H1 (cell line): Measurements from ENCODE around the gene DIP2C. TPM values are rescaled to one million over a fixed set of nuclear protein-coding genes. Genes with fewer than 3 reads are reported as not detected.

Experiments used
- CTCF ChIA-PET: fragments of 300-600 bp; sonication (Branson Sonifier 250); formaldehyde crosslinking; loops from one replicate; lab custom pipeline; 2021; ENCODE audit not compliant: partially characterized antibody; lab: Charles Lee
- POLR2A ChIA-PET: fragments of 300-600 bp; sonication (Branson Sonifier 250); formaldehyde crosslinking; loops from one replicate; lab custom pipeline; 2021; ENCODE audit warnings: inconsistent platforms; ENCODE audit not compliant: partially characterized antibody; lab: Charles Lee
- DNase-seq, 2 experiments: peaks; one replicate each; pipeline versions ENCODE4 v3.0.0 to v3.0.0-alpha.2; 2010 to 2022; ENCODE audit warnings: low spot score in 2 of 2, low read depth in 1 of 2, mixed read lengths in 1 of 2
- FAIRE-seq: peaks from 2 replicates; lab custom pipeline; 2011; peaks lifted over from hg19 to GRCh38; lab: Jason Lieb, UNC
- H2AFZ ChIP-seq: 2 replicates; pipeline ENCODE4 v1.8.1; 2012; ENCODE audit warnings: low read length, inconsistent platforms
- H2AK5ac ChIP-seq: 2 replicates; pipeline ENCODE4 v1.6.1; 2013; ENCODE audit warnings: low read depth, low read length
- H2BK120ac ChIP-seq: replicated peaks from 2 replicates; pipeline ENCODE3; 2013; ENCODE audit warnings: low read depth, low read length, inconsistent platforms
- H2BK12ac ChIP-seq: 2 replicates; pipeline ENCODE4 v1.6.1; 2013; ENCODE audit warnings: low read depth, low read length
- H2BK15ac ChIP-seq: 2 replicates; pipeline ENCODE4 v1.6.1; 2013; ENCODE audit warnings: low read length
- H2BK20ac ChIP-seq: 2 replicates; pipeline ENCODE4 v1.6.1; 2013; ENCODE audit warnings: low read length
- H2BK5ac ChIP-seq: 2 replicates; pipeline ENCODE4 v1.6.1; 2013; ENCODE audit warnings: low read depth, low read length
- H3K14ac ChIP-seq: 2 replicates; pipeline ENCODE4 v1.6.1; 2013; ENCODE audit warnings: inconsistent platforms; ENCODE audit not compliant: insufficient read length
- H3K18ac ChIP-seq: 2 replicates; pipeline ENCODE4 v1.6.1; 2013; ENCODE audit warnings: low read length; ENCODE audit errors: extremely low read depth
- H3K23ac ChIP-seq: 2 replicates; pipeline ENCODE4 v1.6.1; 2013; ENCODE audit warnings: inconsistent platforms; ENCODE audit not compliant: insufficient read length
- H3K23me2 ChIP-seq: 2 replicates; pipeline ENCODE4 v1.6.1; 2013; ENCODE audit warnings: low read depth, low read length
- H3K27ac ChIP-seq: 2 replicates; pipeline ENCODE4 v1.6.1; 2011; ENCODE audit warnings: low read depth, low read length, inconsistent platforms
- H3K27me3 ChIP-seq, 4 experiments: replicated peaks in 1 of 4; 1 replicate in 1 of 4; 2 replicates in 3 of 4; pipeline versions ENCODE4 v1.6.1 to v1.8.1; 2011 to 2013; ENCODE audit warnings: low read length in 3 of 4, mild to moderate bottlenecking in 3 of 4, inconsistent platforms in 2 of 4, mixed read lengths in 2 of 4, moderate library complexity in 1 of 4; ENCODE audit not compliant: control insufficient read depth in 3 of 4, insufficient read depth in 3 of 4; ENCODE audit errors: extremely low read depth in 1 of 4
- H3K36me3 ChIP-seq, 4 experiments: 2 replicates each; pipeline versions ENCODE4 v1.6.1 to v1.8.1; 2011 to 2013; ENCODE audit warnings: mild to moderate bottlenecking in 4 of 4, low read length in 3 of 4, moderate library complexity in 2 of 4, control low read depth in 1 of 4, inconsistent platforms in 1 of 4; ENCODE audit not compliant: insufficient read depth in 4 of 4, control insufficient read depth in 2 of 4
- H3K4ac ChIP-seq: replicated peaks from 2 replicates; pipeline ENCODE3; 2013; ENCODE audit warnings: low read length, low read depth, mixed read lengths, inconsistent platforms; ENCODE audit not compliant: insufficient read length
- H3K4me1 ChIP-seq, 4 experiments: replicated peaks in 1 of 4; 1 replicate in 1 of 4; 2 replicates in 3 of 4; pipeline versions ENCODE4 v1.6.1 to v1.8.1; 2011 to 2013; ENCODE audit warnings: low read length in 3 of 4, inconsistent platforms in 2 of 4, mixed read lengths in 1 of 4; ENCODE audit not compliant: insufficient read depth in 4 of 4, control insufficient read depth in 3 of 4
- H3K4me2 ChIP-seq, 2 experiments: 2 replicates each; pipeline versions ENCODE4 v1.6.1 to v1.8.1; 2011 to 2013; ENCODE audit warnings: low read depth in 2 of 2, low read length in 2 of 2, control low read depth in 1 of 2, inconsistent platforms in 1 of 2, mild to moderate bottlenecking in 1 of 2; ENCODE audit not compliant: insufficient read depth in 1 of 2
- H3K4me3 ChIP-seq, 4 experiments: fragments of 200-600, 300-600 bp in 1 of 4; sonication (generic), shearing (Covaris generic), sonication (Bioruptor Twin) in 1 of 4; 2 replicates each; pipeline versions ENCODE4 v1.5.1 to v1.8.1; 2011 to 2016; ENCODE audit warnings: low read length in 4 of 4, low read depth in 3 of 4, control low read depth in 2 of 4, inconsistent platforms in 2 of 4, mild to moderate bottlenecking in 2 of 4, mixed read lengths in 1 of 4, moderate library complexity in 1 of 4; ENCODE audit not compliant: insufficient read depth in 2 of 4; ENCODE audit errors: extremely low read depth in 1 of 4
- H3K56ac ChIP-seq: replicated peaks from 2 replicates; pipeline ENCODE3; 2013; ENCODE audit warnings: low read depth, mild to moderate bottlenecking, mixed read lengths, low read length, inconsistent platforms; ENCODE audit not compliant: insufficient read length
- H3K79me1 ChIP-seq: 2 replicates; pipeline ENCODE4 v1.6.1; 2013; ENCODE audit warnings: low read depth, low read length, control low read depth
- H3K79me2 ChIP-seq, 2 experiments: 2 replicates each; pipeline versions ENCODE4 v1.6.1 to v1.8.1; 2012 to 2013; ENCODE audit warnings: low read length in 2 of 2, mild to moderate bottlenecking in 2 of 2, inconsistent platforms in 1 of 2; ENCODE audit not compliant: insufficient read depth in 2 of 2, control insufficient read depth in 1 of 2
- H3K9ac ChIP-seq, 4 experiments: replicated peaks in 1 of 4; 1 replicate in 1 of 4; 2 replicates in 3 of 4; pipeline versions ENCODE4 v1.6.1 to v1.8.1; 2011 to 2013; ENCODE audit warnings: low read depth in 3 of 4, low read length in 3 of 4, control low read depth in 2 of 4, mild to moderate bottlenecking in 2 of 4, moderate library complexity in 2 of 4, inconsistent platforms in 1 of 4; ENCODE audit errors: extremely low read depth in 1 of 4
- H3K9me3 ChIP-seq, 2 experiments: 2 replicates each; pipeline versions ENCODE4 v1.6.1 to v1.8.1; 2012 to 2013; ENCODE audit warnings: mild to moderate bottlenecking in 2 of 2, moderate library complexity in 2 of 2, control low read depth in 1 of 2, inconsistent platforms in 1 of 2, low read depth in 1 of 2, low read length in 1 of 2, mixed read lengths in 1 of 2; ENCODE audit not compliant: insufficient read depth in 2 of 2
- H4K20me1 ChIP-seq, 2 experiments: replicated peaks in 1 of 2; 2 replicates each; pipeline versions ENCODE3 to v1.8.1; 2011 to 2013; ENCODE audit warnings: inconsistent platforms in 2 of 2, low read length in 2 of 2, mild to moderate bottlenecking in 1 of 2; ENCODE audit not compliant: insufficient read depth in 2 of 2, control insufficient read depth in 1 of 2
- H4K5ac ChIP-seq: 2 replicates; pipeline ENCODE4 v1.6.1; 2013; ENCODE audit warnings: low read length, low read depth, mixed read lengths, inconsistent platforms; ENCODE audit not compliant: insufficient read length
- H4K8ac ChIP-seq: 2 replicates; pipeline ENCODE4 v1.8.0; 2013; ENCODE audit warnings: mild to moderate bottlenecking, moderate library complexity, low read length, inconsistent platforms; ENCODE audit not compliant: insufficient read depth; ENCODE audit errors: extremely low read depth
- H4K91ac ChIP-seq: replicated peaks from 2 replicates; pipeline ENCODE3; 2013; ENCODE audit warnings: low read length, mixed read lengths, inconsistent platforms; ENCODE audit not compliant: insufficient read length
- ASH2L ChIP-seq: fragments of 200-600, 300-600 bp; sonication (generic); IDR thresholded peaks from one replicate; pipeline ENCODE4 v1.7.1; 2017; ENCODE audit warnings: low read length
- CHD1 ChIP-seq: IDR thresholded peaks from 2 replicates; pipeline ENCODE4 v1.6.1; 2012; ENCODE audit warnings: low read depth, low read length, improper control_type of control experiment
- GTF2F1 ChIP-seq: IDR thresholded peaks from 2 replicates; pipeline ENCODE4 v1.6.1; 2012; ENCODE audit warnings: low read depth, low read length, improper control_type of control experiment, borderline replicate concordance
- KDM1A ChIP-seq: fragments of 200-600, 300-600 bp; sonication (generic); IDR thresholded peaks from 2 replicates; pipeline ENCODE4 v1.7.1; 2016; ENCODE audit warnings: mild to moderate bottlenecking, low read length, borderline replicate concordance
- POU5F1 ChIP-seq: IDR thresholded peaks from 2 replicates; pipeline ENCODE4 v1.6.1; 2011; ENCODE audit warnings: low read depth, mild to moderate bottlenecking, low read length, moderate library complexity
- RAD21 ChIP-seq, 2 experiments: IDR thresholded peaks in 1 of 2; conservative IDR thresholded peaks in 1 of 2; 2 replicates each; pipeline ENCODE4 v1.6.1; 2011; ENCODE audit warnings: low read depth in 2 of 2, low read length in 2 of 2, improper control_type of control experiment in 1 of 2, inconsistent platforms in 1 of 2, mild to moderate bottlenecking in 1 of 2, moderate library complexity in 1 of 2
- RXRA ChIP-seq: IDR thresholded peaks from 2 replicates; pipeline ENCODE4 v1.6.1; 2011; ENCODE audit warnings: low read depth, mild to moderate bottlenecking, low read length, moderate library complexity; ENCODE audit not compliant: insufficient read depth
- SIN3A ChIP-seq, 2 experiments: IDR thresholded peaks in 1 of 2; conservative IDR thresholded peaks in 1 of 2; 2 replicates each; pipeline ENCODE4 v1.6.1; 2011 to 2012; ENCODE audit warnings: low read length in 2 of 2, improper control_type of control experiment in 1 of 2, low read depth in 1 of 2, mild to moderate bottlenecking in 1 of 2
- SIRT6 ChIP-seq: IDR thresholded peaks from one replicate; pipeline ENCODE4 v1.7.1; 2012; ENCODE audit warnings: low read length, inconsistent platforms
- TEAD4 ChIP-seq: IDR thresholded peaks from 2 replicates; pipeline ENCODE4 v1.6.1; 2012; ENCODE audit warnings: low read depth, low read length, inconsistent platforms, mixed read lengths
- WGBS, 2 experiments: shearing (Covaris generic) in 1 of 2; methylation state at CpG; one replicate each; pipeline versions ENCODE4 v1.1.6 to v1.1.7; 2013 to 2015; ENCODE audit warnings: low lambda C conversion rate in 2 of 2, mixed read lengths in 2 of 2, inconsistent platforms in 1 of 2, low coverage in 1 of 2, missing lambda C conversion rate in 1 of 2; ENCODE audit not compliant: insufficient replicate concordance in 2 of 2, insufficient coverage in 1 of 2, insufficient read length in 1 of 2; ENCODE audit errors: extremely low coverage in 1 of 2, missing lambda C conversion rate in 1 of 2; 5-methylcytosine and 5-hydroxymethylcytosine counted together
- polyA plus RNA-seq, 7 experiments: library from polyadenylated mRNA; depleted of rRNA in 3 of 7; stranded (reverse) in 5 of 7; unstranded in 2 of 7; fragments of >200 nt in 5 of 7; fragments of 200-250 nt in 2 of 7; gene quantifications; 1 replicate in 5 of 7; 2 replicates in 1 of 7; 4 replicates in 1 of 7; pipeline versions ENCODE4 v1.2.1 to v1.2.3, GENCODE V29; 2011 to 2013; ENCODE audit warnings: missing spikeins in 2 of 7, mixed read lengths in 2 of 7
- total RNA-seq: library from RNA; stranded (reverse); fragmentation: NEBNext Ultra II Directional; extraction: Animal tissue kit (Norgen Biotek cat#: 25700); gene quantifications from 2 replicates; pipeline ENCODE4 v1.2.1, GENCODE V29; 2021
- TF ChIP-seq, protein P1 (sequence below): IDR thresholded peaks from 2 replicates; pipeline ENCODE4 v1.6.1; 2011; ENCODE audit warnings: low read length, improper control_type of control experiment

Gene DIP2C
- total and polyA plus RNA-seq, 2 of the 8 experiments (the other 6 are each of a cell fraction or from before 2014, with no cell fraction given) = 3.8 to 9.3 TPM

- H3K79me2 ChIP-seq = peaks cover 0 to 17% of the 10 kb centered on the region in 2 experiments; a peak in 1 of 4 replicates
- POLR2A ChIA-PET = no interaction called here
- TF ChIP-seq KDM1A (no peak), SIRT6 (no peak), SIN3A (conservative IDR thresholded peaks at IDR 0.05 in 1 of 2, IDR thresholded peaks at IDR 0.05 in 1 of 2; ENCODE audit: low read depth in 1 of 2, low read length in 2 of 2) (no peak), RXRA (no peak), CHD1 (no peak), TEAD4 (no peak), RAD21 (IDR thresholded peaks at IDR 0.05 in 1 of 2, conservative IDR thresholded peaks at IDR 0.05 in 1 of 2; ENCODE audit: low read depth in 2 of 2, low read length in 2 of 2) (no peak), GTF2F1 (no peak), ASH2L (no peak), POU5F1 (no peak)
- TF ChIP-seq, protein P1, sequence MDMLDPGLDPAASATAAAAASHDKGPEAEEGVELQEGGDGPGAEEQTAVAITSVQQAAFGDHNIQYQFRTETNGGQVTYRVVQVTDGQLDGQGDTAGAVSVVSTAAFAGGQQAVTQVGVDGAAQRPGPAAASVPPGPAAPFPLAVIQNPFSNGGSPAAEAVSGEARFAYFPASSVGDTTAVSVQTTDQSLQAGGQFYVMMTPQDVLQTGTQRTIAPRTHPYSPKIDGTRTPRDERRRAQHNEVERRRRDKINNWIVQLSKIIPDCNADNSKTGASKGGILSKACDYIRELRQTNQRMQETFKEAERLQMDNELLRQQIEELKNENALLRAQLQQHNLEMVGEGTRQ = no peak
Measured at GRCh38 chr10:642186-642890, 47.1 kb downstream of the DIP2C start.

More at GRCh38 chr10:642186-642890, 47.1 kb downstream of the DIP2C start:
- Histone ChIP-seq H3K56ac (no peak overlapping the region), H3K9ac (no peak overlapping the region), H3K18ac (no peak overlapping the region), H3K36me3 (no peaks in the 10 kb centered on the region), H3K27me3 (no peaks in the 10 kb centered on the region), H3K79me1 (peaks cover 4% of the 10 kb centered on the region; the same call in 1 of the 2 replicates), H2BK5ac (0 out of 2 replicates have a peak overlapping the region, but pooled peaks have one; percentile 24), H2AFZ (no peak overlapping the region), H4K20me1 (peaks cover 0 to 24% of the 10 kb centered on the region in 2 experiments), H2BK15ac (no peak overlapping the region), H3K27ac (no peak overlapping the region; the same call in 1 of the 2 replicates), H4K91ac (no peak overlapping the region), H3K14ac (no peak overlapping the region), H3K9me3 (0 out of 4 replicates have a peak, but pooled peaks cover 0 to 6% of the 10 kb centered on the region in 2 experiments), H3K4me3 (no peak overlapping the region), H3K4ac (no peak overlapping the region), H3K23ac (no peak overlapping the region), H4K5ac (no peak overlapping the region), H2BK120ac (no peak overlapping the region), H2BK12ac (no peak overlapping the region), H4K8ac (no peak overlapping the region), H3K4me1 (peaks cover 2 to 4% (median 4%) of the 10 kb centered on the region in 4 experiments; a peak in 6 of 7 replicates), H3K4me2 (no peak overlapping the region; a peak in 1 of 4 replicates), H2AK5ac (no peak overlapping the region; the same call in 1 of the 2 replicates), H3K23me2 (no peaks in the 10 kb centered on the region), H2BK20ac (no peak overlapping the region)
- 84% methylated on average over 15 of the region's 16 CpGs; no CpG with 5 or more reads in 1 of the 2 experiments for WGBS, 2 experiments
- DNase-seq (no peak), FAIRE-seq (no peak)
- CTCF ChIA-PET = interaction anchor here (1.0 kb wide), 1 partner anchor 10 kb away, joined by 5 read pairs; no protein-coding TSS in a partner anchor
